ENCODE data around the gene MKX. TPM values are rescaled to one million over a fixed set of nuclear protein-coding genes. Genes with fewer than 3 reads are reported as not detected.

The MKX gene, protein sequence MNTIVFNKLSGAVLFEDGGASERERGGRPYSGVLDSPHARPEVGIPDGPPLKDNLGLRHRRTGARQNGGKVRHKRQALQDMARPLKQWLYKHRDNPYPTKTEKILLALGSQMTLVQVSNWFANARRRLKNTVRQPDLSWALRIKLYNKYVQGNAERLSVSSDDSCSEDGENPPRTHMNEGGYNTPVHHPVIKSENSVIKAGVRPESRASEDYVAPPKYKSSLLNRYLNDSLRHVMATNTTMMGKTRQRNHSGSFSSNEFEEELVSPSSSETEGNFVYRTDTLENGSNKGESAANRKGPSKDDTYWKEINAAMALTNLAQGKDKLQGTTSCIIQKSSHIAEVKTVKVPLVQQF
- total RNA-seq, result not detected in 2 replicates

GRCh38 chr10:27745732-27746396 lies at the start of gene MKX:
MKX (minus strand) TSS chr10:27745819; CDS start chr10:27743415, 2,404 bp downstream.

Other genes with a start within 250 kb of the MKX start
- gene RAB18, start 241.5 kb downstream of the MKX start, total RNA-seq, result 55.0 and 59.8 TPM in 2 replicates

Data from regular cardiac myocyte (primary cell).